Subcutaneous adipose tissue (tissue), 4 donors: Measurements from ENCODE around the gene DHRS7B. TPM values are rescaled to one million over a fixed set of nuclear protein-coding genes. Genes with fewer than 3 reads are reported as not detected.

Experiments used
- small RNA-seq: library from RNA; depleted of rRNA; stranded (forward); fragments of <200 nt; gene quantifications from one replicate; pipeline ENCODE3, GENCODE V24; 2016
- total RNA-seq, 4 donors: library from RNA; depleted of rRNA; stranded (reverse); fragments of >200 nt; gene quantifications; one replicate each; pipeline ENCODE4 v1.1.0, GENCODE V29; 2016

The DHRS7B gene
- total RNA-seq, 4 donors from 2014 or later, result 28.4 to 55.4 (median 45.0) TPM

Small RNAs within 50 kb of the gene (small RNA-seq; reads per million reads assigned to genes)
- gene RN7SL426P, result not detected

Other genes with a start within 250 kb of the DHRS7B start
- gene USP22, start 84.0 kb upstream of the DHRS7B start, total RNA-seq, result 100 to 1,000 TPM in 1 of 4 donors, 10 to 100 TPM in 3; 87.4 to 128 (median 96.3) TPM
- 10 to 100 TPM; 22.0 to 30.1 (median 26.4) TPM for gene TMEM11, start 87.2 kb downstream of the DHRS7B start, total RNA-seq
- 10 to 100 TPM in 3 of 4 donors, 1 to 10 TPM in 1; 4.9 to 31.6 (median 15.1) TPM for gene NATD1, start 126.4 kb downstream of the DHRS7B start, total RNA-seq
- 10 to 100 TPM; 17.0 to 36.2 (median 23.3) TPM for gene MAP2K3, start 157.7 kb downstream of the DHRS7B start, total RNA-seq
- 1 to 10 TPM in 2 of 4 donors, under 1 TPM in 1, not detected in 1; 0.51 to 1.7 (median 1.3) TPM for gene KCNJ12, start 249.4 kb downstream of the DHRS7B start, total RNA-seq